Caco-2 (cell line): ENCODE measurements around the gene VWA8. TPM values are rescaled to one million over a fixed set of nuclear protein-coding genes. Genes with fewer than 3 reads are reported as not detected.

Experiments
- BruUV-seq: library from RNA; stranded (reverse); fragments of 400-500 nt; replicated peaks from 2 replicates; lab custom pipeline; 2021; lab: Mats Ljungman, UMichigan
- CTCF ChIA-PET: fragments of 300-600 bp; sonication (Branson Sonifier 250); formaldehyde crosslinking; loops from one replicate; lab custom pipeline; 2022; ENCODE audit warnings: antibody characterized with exemption; lab: Charles Lee
- POLR2A ChIA-PET: fragments of 300-600 bp; sonication (Branson Sonifier 250); formaldehyde crosslinking; loops from one replicate; lab custom pipeline; 2022; ENCODE audit warnings: antibody characterized with exemption; lab: Charles Lee
- DNase-seq, 2 experiments: peaks; one replicate each; pipeline versions ENCODE4 v3.0.0 to v3.0.0-alpha.2; 2020 to 2022
- H3K27me3 ChIP-seq: replicated peaks from 2 replicates; pipeline ENCODE4 v1.6.0; 2011; ENCODE audit warnings: low read length; ENCODE audit not compliant: control insufficient read depth, insufficient read depth
- H3K36me3 ChIP-seq: 2 replicates; pipeline ENCODE4 v1.5.1; 2011; ENCODE audit warnings: low read length; ENCODE audit not compliant: control insufficient read depth, insufficient read depth
- H3K4me1 ChIP-seq: fragments of 250-450 bp; sonication (Bioruptor Pico); 2 replicates; pipeline ENCODE4 v1.5.1; 2020; ENCODE audit warnings: mild to moderate bottlenecking
- H3K4me3 ChIP-seq: 2 replicates; pipeline ENCODE4 v1.5.1; 2011; ENCODE audit warnings: low read depth, mild to moderate bottlenecking, control low read depth, low read length
- H3K9me3 ChIP-seq: fragments of 250-450 bp; sonication (Bioruptor Pico); 2 replicates; pipeline ENCODE4 v1.5.1; 2020; ENCODE audit warnings: mild to moderate bottlenecking, moderate library complexity
- H3K27ac Mint-ChIP-seq: one replicate; pipeline ENCODE4 v1.8.0; 2022; ENCODE audit warnings: mixed read lengths; ENCODE audit not compliant: unreplicated experiment
- H3K27me3 Mint-ChIP-seq: one replicate; pipeline ENCODE4 v1.8.0; 2022; ENCODE audit warnings: mixed read lengths; ENCODE audit not compliant: insufficient read depth, unreplicated experiment
- H3K36me3 Mint-ChIP-seq: one replicate; pipeline ENCODE4 v1.8.0; 2022; ENCODE audit warnings: mild to moderate bottlenecking, mixed read lengths; ENCODE audit not compliant: insufficient read depth, unreplicated experiment
- H3K4me1 Mint-ChIP-seq: one replicate; pipeline ENCODE4 v1.8.0; 2022; ENCODE audit warnings: low read depth, mixed read lengths; ENCODE audit not compliant: unreplicated experiment
- H3K4me3 Mint-ChIP-seq: one replicate; pipeline ENCODE4 v1.8.0; 2022; ENCODE audit warnings: mild to moderate bottlenecking, moderate library complexity, mixed read lengths; ENCODE audit not compliant: unreplicated experiment
- H3K9me3 Mint-ChIP-seq: one replicate; pipeline ENCODE4 v1.8.0; 2022; ENCODE audit warnings: mixed read lengths; ENCODE audit not compliant: unreplicated experiment
- CTCF ChIP-seq, 2 experiments: fragments of 200-600 bp in 1 of 2; IDR thresholded peaks; 1 replicate in 1 of 2; 2 replicates in 1 of 2; pipeline versions ENCODE4 v1.5.1 to v1.8.0; 2011 to 2022; ENCODE audit warnings: antibody characterized with exemption in 1 of 2, control low read depth in 1 of 2, inconsistent platforms in 1 of 2, low read depth in 1 of 2, low read length in 1 of 2, mild to moderate bottlenecking in 1 of 2, moderate library complexity in 1 of 2; ENCODE audit not compliant: insufficient read depth in 1 of 2, severe bottlenecking in 1 of 2, unreplicated experiment in 1 of 2
- intact Hi-C: fragments of 100-400 bp; cut with micrococcal nuclease; formaldehyde crosslinking; loops from one replicate; pipeline ENCODE4 v1.10.0; 2022; ENCODE audit not compliant: unreplicated experiment
- total RNA-seq: library from RNA; stranded (reverse); gene quantifications from 2 replicates; pipeline ENCODE4 v1.2.3, GENCODE V29; 2022

Gene VWA8
- total RNA-seq, 1 experiment from 2014 or later: 20.7 TPM

- no peak overlapping the region for H3K4me3 ChIP-seq
- H3K9me3 ChIP-seq: no peaks in the 10 kb centered on the region
- no peaks in the 10 kb centered on the region for H3K27me3 Mint-ChIP-seq
- H3K9me3 Mint-ChIP-seq: no peaks in the 10 kb centered on the region
- ChIA-PET CTCF (interaction anchor here (1.1 kb wide), 1 partner anchor 64 kb away, joined by 3 read pairs; no protein-coding TSS in a partner anchor), POLR2A (no interaction called here)
- no peak overlapping the region for H3K27ac Mint-ChIP-seq
- BruUV-seq: no TSS peak
- DNase-seq: no peak
- H3K4me1 Mint-ChIP-seq: no peaks in the 10 kb centered on the region
- intact Hi-C loops: no loop called here
- H3K36me3 Mint-ChIP-seq: peaks cover 21% of the 10 kb centered on the region
- peaks cover 1% of the 10 kb centered on the region; the same call in 1 of the 2 replicates for H3K36me3 ChIP-seq
- TF ChIP-seq CTCF (IDR thresholded peaks at IDR 0.05; ENCODE audit: insufficient read depth in 1 of 2, low read depth in 1 of 2, low read length in 1 of 2, severe bottlenecking in 1 of 2, unreplicated experiment in 1 of 2): no peak
- no peaks in the 10 kb centered on the region for H3K27me3 ChIP-seq
- H3K4me1 ChIP-seq: peaks cover 9% of the 10 kb centered on the region
- H3K4me3 Mint-ChIP-seq: no peak overlapping the region
Measured at GRCh38 chr13:41588448-41588847, 372.5 kb downstream of the VWA8 start.

- H3K4me1 Mint-ChIP-seq: no peaks in the 10 kb centered on the region
- ChIA-PET POLR2A (no interaction called here), CTCF (no interaction called here)
- H3K9me3 Mint-ChIP-seq: no peaks in the 10 kb centered on the region
- Histone ChIP-seq H3K9me3 (no peaks in the 10 kb centered on the region), H3K4me3 (no peak overlapping the region), H3K36me3 (peaks cover 1% of the 10 kb centered on the region; the same call in 1 of the 2 replicates), H3K4me1 (peaks cover 9% of the 10 kb centered on the region), H3K27me3 (no peaks in the 10 kb centered on the region)
- no peaks in the 10 kb centered on the region for H3K27me3 Mint-ChIP-seq
- DNase-seq: no peak
- no TSS peak for BruUV-seq
- H3K36me3 Mint-ChIP-seq: peaks cover 28% of the 10 kb centered on the region
- H3K4me3 Mint-ChIP-seq: no peak overlapping the region
- no peak for TF ChIP-seq CTCF (IDR thresholded peaks at IDR 0.05; ENCODE audit: insufficient read depth in 1 of 2, low read depth in 1 of 2, low read length in 1 of 2, severe bottlenecking in 1 of 2, unreplicated experiment in 1 of 2)
- no peak overlapping the region for H3K27ac Mint-ChIP-seq
- intact Hi-C loops: no loop called here
Measured at GRCh38 chr13:41587490-41587889, 373.4 kb downstream of the VWA8 start.

- TF ChIP-seq CTCF (IDR thresholded peaks at IDR 0.05; ENCODE audit: insufficient read depth in 1 of 2, low read depth in 1 of 2, low read length in 1 of 2, severe bottlenecking in 1 of 2, unreplicated experiment in 1 of 2): no peak
- no peak for DNase-seq
- intact Hi-C loops: no loop called here
- Mint-ChIP-seq H3K27ac (no peak overlapping the region), H3K27me3 (no peaks in the 10 kb centered on the region), H3K4me1 (no peaks in the 10 kb centered on the region), H3K36me3 (peaks cover 29% of the 10 kb centered on the region), H3K4me3 (no peak overlapping the region), H3K9me3 (no peaks in the 10 kb centered on the region)
- no TSS peak for BruUV-seq
- H3K27me3 ChIP-seq: no peaks in the 10 kb centered on the region
- no peaks in the 10 kb centered on the region for H3K9me3 ChIP-seq
- ChIA-PET POLR2A (no interaction called here), CTCF (no interaction called here)
- H3K4me1 ChIP-seq: peaks cover 7% of the 10 kb centered on the region
- no peak overlapping the region for H3K4me3 ChIP-seq
- H3K36me3 ChIP-seq: peaks cover 1% of the 10 kb centered on the region; the same call in 1 of the 2 replicates
Measured at GRCh38 chr13:41586216-41586615, 374.7 kb downstream of the VWA8 start.
